ENCODE measurements around the gene BSND. TPM values are rescaled to one million over a fixed set of nuclear protein-coding genes. Genes with fewer than 3 reads are reported as not detected.
A peak's percentile ranks its signal among the peaks of the same experiment; 100 is the strongest.

The BSND gene
- not detected in 3 replicates for total RNA-seq
- long read RNA-seq, result 0 reads

GRCh38 chr1:54998677-54999076 lies at the start of gene BSND:
BSND (plus strand) TSS chr1:54998933; CDS start chr1:54999187, 254 bp downstream.
- DNase-seq (ENCODE audit: low spot score), result peak; percentile 84
- Mint-ChIP-seq H3K27ac (ENCODE audit: unreplicated experiment) (no peak within 1 kb of the TSS), H3K4me3 (ENCODE audit: unreplicated experiment) (no peak within 1 kb of the TSS), H3K4me1 (ENCODE audit: low read depth) (peaks cover 9% of the 10 kb centered on the region), H3K36me3 (ENCODE audit: low read depth) (no peaks in the 10 kb centered on the region), H3K9me3 (ENCODE audit: low read depth) (no peaks in the 10 kb centered on the region), H3K27me3 (ENCODE audit: low read depth) (peaks cover 25% of the 10 kb centered on the region)
- TF ChIP-seq CTCF (IDR thresholded peaks at IDR 0.05), result no peak

GRCh38 chr1:54949053-54949452 lies 49.7 kb upstream of the BSND start:
- Mint-ChIP-seq H3K4me1 (ENCODE audit: low read depth) (peaks cover 26% of the 10 kb centered on the region), H3K9me3 (ENCODE audit: low read depth) (no peaks in the 10 kb centered on the region), H3K27me3 (ENCODE audit: low read depth) (no peaks in the 10 kb centered on the region), H3K27ac (ENCODE audit: unreplicated experiment) (no peak overlapping the region), H3K36me3 (ENCODE audit: low read depth) (no peaks in the 10 kb centered on the region), H3K4me3 (ENCODE audit: unreplicated experiment) (no peak overlapping the region)
- no peak for DNase-seq (ENCODE audit: low spot score)
- no peak for TF ChIP-seq CTCF (IDR thresholded peaks at IDR 0.05)

GRCh38 chr1:54950006-54950368 lies 48.7 kb upstream of the BSND start:
- peaks cover 28% of the 10 kb centered on the region for H3K4me1 Mint-ChIP-seq (ENCODE audit: low read depth)
- no peaks in the 10 kb centered on the region for H3K36me3 Mint-ChIP-seq (ENCODE audit: low read depth)
- no peaks in the 10 kb centered on the region for H3K27me3 Mint-ChIP-seq (ENCODE audit: low read depth)
- no peak for DNase-seq (ENCODE audit: low spot score)
- no peak for TF ChIP-seq CTCF (IDR thresholded peaks at IDR 0.05)
- H3K27ac Mint-ChIP-seq (ENCODE audit: unreplicated experiment), result peak overlapping the region; percentile 79
- H3K9me3 Mint-ChIP-seq (ENCODE audit: low read depth), result no peaks in the 10 kb centered on the region
- H3K4me3 Mint-ChIP-seq (ENCODE audit: unreplicated experiment), result no peak overlapping the region

- peak; percentile 91 for TF ChIP-seq CTCF (IDR thresholded peaks at IDR 0.05)
- H3K4me1 Mint-ChIP-seq (ENCODE audit: low read depth), result peaks cover 30% of the 10 kb centered on the region
- no peaks in the 10 kb centered on the region for H3K27me3 Mint-ChIP-seq (ENCODE audit: low read depth)
- peak overlapping the region; percentile 79 for H3K27ac Mint-ChIP-seq (ENCODE audit: unreplicated experiment)
- no peak for DNase-seq (ENCODE audit: low spot score)
- no peak overlapping the region for H3K4me3 Mint-ChIP-seq (ENCODE audit: unreplicated experiment)
- H3K9me3 Mint-ChIP-seq (ENCODE audit: low read depth), result peaks cover 3% of the 10 kb centered on the region
- no peaks in the 10 kb centered on the region for H3K36me3 Mint-ChIP-seq (ENCODE audit: low read depth)
Observed at GRCh38 chr1:54950369-54951163, 48.2 kb upstream of the BSND start.

- DNase-seq (ENCODE audit: low spot score), result no peak
- H3K27ac Mint-ChIP-seq (ENCODE audit: unreplicated experiment), result no peak overlapping the region
- peaks cover 4% of the 10 kb centered on the region for H3K9me3 Mint-ChIP-seq (ENCODE audit: low read depth)
- no peaks in the 10 kb centered on the region for H3K27me3 Mint-ChIP-seq (ENCODE audit: low read depth)
- H3K4me1 Mint-ChIP-seq (ENCODE audit: low read depth), result peaks cover 35% of the 10 kb centered on the region
- TF ChIP-seq CTCF (IDR thresholded peaks at IDR 0.05), result no peak
- no peak overlapping the region for H3K4me3 Mint-ChIP-seq (ENCODE audit: unreplicated experiment)
- no peaks in the 10 kb centered on the region for H3K36me3 Mint-ChIP-seq (ENCODE audit: low read depth)
Observed at GRCh38 chr1:54951810-54952226, 46.9 kb upstream of the BSND start.

Measured in chondrocyte (in vitro differentiated cells).